Measurements from ENCODE around the gene CCR3. TPM values are rescaled to one million over a fixed set of nuclear protein-coding genes. Genes with fewer than 3 reads are reported as not detected.

The CCR3 gene
- total RNA-seq, 1 experiment from 2014 or later, result not detected

DNA sequence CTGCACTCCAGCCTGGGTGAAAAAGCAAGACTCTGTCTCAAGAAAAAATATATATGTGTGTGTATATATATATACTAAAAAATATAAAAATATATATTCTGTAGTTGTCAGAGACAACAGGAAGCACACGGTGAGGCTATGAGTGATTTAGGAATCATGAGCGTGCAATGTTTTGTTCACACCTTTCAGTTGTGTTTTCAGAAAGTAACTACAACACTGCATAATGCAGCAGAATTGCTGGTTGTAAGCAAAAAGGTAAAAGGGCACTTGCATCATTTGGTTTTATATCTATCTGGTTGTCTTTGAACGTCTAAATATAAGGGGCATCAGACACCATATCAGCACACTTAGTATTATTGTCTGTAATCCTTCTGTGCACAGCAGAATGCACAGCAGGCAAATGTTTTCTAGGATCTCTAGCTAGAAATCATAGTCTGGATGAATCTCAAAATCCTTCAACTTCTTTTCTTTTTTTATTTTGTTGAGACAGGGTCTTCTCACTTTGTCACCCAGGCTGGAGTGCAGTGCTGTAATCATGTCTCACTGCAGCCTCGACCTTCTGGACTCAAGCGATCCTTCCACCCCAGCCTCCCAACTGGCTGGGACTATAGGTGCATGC is 44.8 kb downstream of the CCR3 start:
- no peaks in the 10 kb centered on the region for H3K27me3 ChIP-seq (ENCODE audit: insufficient read depth, low read length)
- CTCF ChIA-PET, result no interaction called here
- RAD21 ChIA-PET (ENCODE audit: low non-redundant PET in 1 of 2, low total read pairs in 2 of 2, uncharacterized antibody in 2 of 2, unreplicated experiment in 2 of 2), result no interaction called here
- TF ChIP-seq RAD21 (IDR thresholded peaks at IDR 0.05; ENCODE audit: low read depth), result no peak
- TF ChIP-seq SRF (IDR thresholded peaks at IDR 0.05; ENCODE audit: low read depth), result no peak
- no peak for TF ChIP-seq POLR2A (IDR thresholded peaks at IDR 0.05; ENCODE audit: borderline replicate concordance, extremely low read depth, insufficient read depth, insufficient read length)
- TF ChIP-seq EZH2 (IDR thresholded peaks at IDR 0.05), result no peak
- no peak for TF ChIP-seq YY1 (IDR thresholded peaks at IDR 0.05; ENCODE audit: extremely low read depth, insufficient replicate concordance, low read depth, low read length)
- TF ChIP-seq SP1 (IDR thresholded peaks at IDR 0.05; ENCODE audit: low read depth), result no peak
- TF ChIP-seq, protein P1, sequence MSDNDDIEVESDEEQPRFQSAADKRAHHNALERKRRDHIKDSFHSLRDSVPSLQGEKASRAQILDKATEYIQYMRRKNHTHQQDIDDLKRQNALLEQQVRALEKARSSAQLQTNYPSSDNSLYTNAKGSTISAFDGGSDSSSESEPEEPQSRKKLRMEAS (IDR thresholded peaks at IDR 0.05), result no peak
- no peak for TF ChIP-seq SIN3A (IDR thresholded peaks at IDR 0.05; ENCODE audit: low read depth)
- TF ChIP-seq, protein P2, sequence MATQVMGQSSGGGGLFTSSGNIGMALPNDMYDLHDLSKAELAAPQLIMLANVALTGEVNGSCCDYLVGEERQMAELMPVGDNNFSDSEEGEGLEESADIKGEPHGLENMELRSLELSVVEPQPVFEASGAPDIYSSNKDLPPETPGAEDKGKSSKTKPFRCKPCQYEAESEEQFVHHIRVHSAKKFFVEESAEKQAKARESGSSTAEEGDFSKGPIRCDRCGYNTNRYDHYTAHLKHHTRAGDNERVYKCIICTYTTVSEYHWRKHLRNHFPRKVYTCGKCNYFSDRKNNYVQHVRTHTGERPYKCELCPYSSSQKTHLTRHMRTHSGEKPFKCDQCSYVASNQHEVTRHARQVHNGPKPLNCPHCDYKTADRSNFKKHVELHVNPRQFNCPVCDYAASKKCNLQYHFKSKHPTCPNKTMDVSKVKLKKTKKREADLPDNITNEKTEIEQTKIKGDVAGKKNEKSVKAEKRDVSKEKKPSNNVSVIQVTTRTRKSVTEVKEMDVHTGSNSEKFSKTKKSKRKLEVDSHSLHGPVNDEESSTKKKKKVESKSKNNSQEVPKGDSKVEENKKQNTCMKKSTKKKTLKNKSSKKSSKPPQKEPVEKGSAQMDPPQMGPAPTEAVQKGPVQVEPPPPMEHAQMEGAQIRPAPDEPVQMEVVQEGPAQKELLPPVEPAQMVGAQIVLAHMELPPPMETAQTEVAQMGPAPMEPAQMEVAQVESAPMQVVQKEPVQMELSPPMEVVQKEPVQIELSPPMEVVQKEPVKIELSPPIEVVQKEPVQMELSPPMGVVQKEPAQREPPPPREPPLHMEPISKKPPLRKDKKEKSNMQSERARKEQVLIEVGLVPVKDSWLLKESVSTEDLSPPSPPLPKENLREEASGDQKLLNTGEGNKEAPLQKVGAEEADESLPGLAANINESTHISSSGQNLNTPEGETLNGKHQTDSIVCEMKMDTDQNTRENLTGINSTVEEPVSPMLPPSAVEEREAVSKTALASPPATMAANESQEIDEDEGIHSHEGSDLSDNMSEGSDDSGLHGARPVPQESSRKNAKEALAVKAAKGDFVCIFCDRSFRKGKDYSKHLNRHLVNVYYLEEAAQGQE (IDR thresholded peaks at IDR 0.05; ENCODE audit: low read depth), result no peak
- no peak for TF ChIP-seq TCF7L2 (IDR thresholded peaks at IDR 0.05; ENCODE audit: borderline replicate concordance, extremely low read depth, insufficient read depth, insufficient read length)
- TF ChIP-seq FOSL1 (IDR thresholded peaks at IDR 0.05; ENCODE audit: low read depth), result no peak
- BruUV-seq (replicated peaks), result no TSS peak
- no peaks in the 10 kb centered on the region for H3K4me1 ChIP-seq (ENCODE audit: control insufficient read depth in 1 of 2, insufficient read depth in 2 of 2, low read length in 2 of 2)
- no peak overlapping the region for H3K27ac ChIP-seq (ENCODE audit: low read depth, low read length)
- no peak for DNase-seq (ENCODE audit: low read depth, low spot score)
- no peaks in the 10 kb centered on the region for H3K79me2 ChIP-seq (ENCODE audit: insufficient read depth, low read length)
- H2AFZ ChIP-seq (ENCODE audit: low read depth, low read length, poor library complexity, severe bottlenecking), result no peak overlapping the region
- H3K9ac ChIP-seq (ENCODE audit: low read length), result no peak overlapping the region
- POLR2A ChIA-PET, result no interaction called here
- H3K4me3 ChIP-seq (replicated peaks in 1 of 2; ENCODE audit: low read depth in 1 of 2, low read length in 2 of 2), result no peak overlapping the region
- H4K20me1 ChIP-seq (ENCODE audit: insufficient read depth), result no peaks in the 10 kb centered on the region
- intact Hi-C loops (cut with micrococcal nuclease), result no loop called here
- H3K4me2 ChIP-seq (ENCODE audit: low read length), result no peak overlapping the region
- H3K36me3 ChIP-seq (ENCODE audit: control insufficient read depth in 1 of 2, insufficient read depth in 2 of 2, low read length in 2 of 2), result no peaks in the 10 kb centered on the region
- no peaks in the 10 kb centered on the region for H3K9me3 ChIP-seq (ENCODE audit: control insufficient read depth in 1 of 2, insufficient read depth in 1 of 2, low read depth in 1 of 2, low read length in 2 of 2)
- no peaks in the 10 kb centered on the region for H3K9me2 ChIP-seq (ENCODE audit: insufficient read depth)
- ATAC-seq, result no peak

Data from HCT116 (cell line).